Measurements from ENCODE around the gene SPAM1. TPM values are rescaled to one million over a fixed set of nuclear protein-coding genes. Genes with fewer than 3 reads are reported as not detected.

Gene SPAM1
- total RNA-seq, 3 donors from 2014 or later, result not detected

- no peak for TF ChIP-seq CTCF (IDR thresholded peaks at IDR 0.05)
- Histone ChIP-seq H3K4me1 (ENCODE audit: low read depth) (no peaks in the 10 kb centered on the region), H3K36me3 (ENCODE audit: low read depth) (no peaks in the 10 kb centered on the region), H3K4me3 (no peak overlapping the region), H3K9me3 (no peaks in the 10 kb centered on the region)
- ATAC-seq, result no peak
- DNase-seq, result no peak
- intact Hi-C loops (cut with DNase I, micrococcal nuclease), result no loop called here
These were observed 68.0 kb downstream of the SPAM1 start for GRCh38 chr7:123992913-123993518.

GRCh38 chr7:123993996-123994395 lies 69.0 kb downstream of the SPAM1 start:
- DNase-seq, result no peak
- no peaks in the 10 kb centered on the region for H3K4me1 ChIP-seq (ENCODE audit: low read depth)
- intact Hi-C loops (cut with DNase I, micrococcal nuclease), result no loop called here
- no peak overlapping the region for H3K4me3 ChIP-seq
- ATAC-seq, result no peak
- H3K9me3 ChIP-seq, result no peaks in the 10 kb centered on the region
- no peak for TF ChIP-seq CTCF (IDR thresholded peaks at IDR 0.05)
- H3K36me3 ChIP-seq (ENCODE audit: low read depth), result no peaks in the 10 kb centered on the region

GRCh38 chr7:123994449-123994848 lies 69.4 kb downstream of the SPAM1 start:
- Histone ChIP-seq H3K4me3 (no peak overlapping the region), H3K36me3 (ENCODE audit: low read depth) (no peaks in the 10 kb centered on the region), H3K4me1 (ENCODE audit: low read depth) (no peaks in the 10 kb centered on the region), H3K9me3 (no peaks in the 10 kb centered on the region)
- no peak for DNase-seq
- intact Hi-C loops (cut with DNase I, micrococcal nuclease), result no loop called here
- no peak for TF ChIP-seq CTCF (IDR thresholded peaks at IDR 0.05)
- ATAC-seq, result no peak

- ATAC-seq (no peak), DNase-seq (no peak)
- Histone ChIP-seq H3K9me3 (no peaks in the 10 kb centered on the region), H3K4me3 (no peak overlapping the region), H3K36me3 (ENCODE audit: low read depth) (no peaks in the 10 kb centered on the region), H3K4me1 (ENCODE audit: low read depth) (no peaks in the 10 kb centered on the region)
- intact Hi-C loops (cut with DNase I, micrococcal nuclease), result no loop called here
- no peak for TF ChIP-seq CTCF (IDR thresholded peaks at IDR 0.05)
These were observed 70.7 kb downstream of the SPAM1 start for GRCh38 chr7:123995617-123996326.

GRCh38 chr7:123996327-123996625 lies 71.2 kb downstream of the SPAM1 start:
- Histone ChIP-seq H3K9me3 (no peaks in the 10 kb centered on the region), H3K4me3 (no peak overlapping the region), H3K36me3 (ENCODE audit: low read depth) (no peaks in the 10 kb centered on the region), H3K4me1 (ENCODE audit: low read depth) (no peaks in the 10 kb centered on the region)
- TF ChIP-seq CTCF (IDR thresholded peaks at IDR 0.05), result no peak
- ATAC-seq, result no peak
- no peak for DNase-seq
- intact Hi-C loops (cut with DNase I, micrococcal nuclease), result no loop called here

Measured in mucosa of descending colon (tissue), 3 donors.